ENCODE measurements around the gene BAHD1. TPM values are rescaled to one million over a fixed set of nuclear protein-coding genes. Genes with fewer than 3 reads are reported as not detected.

BAHD1 gene
- total and polyA plus RNA-seq, 3 donors from 2014 or later = 47.9 to 53.9 (median 52.0) TPM

- WGBS, 2 donors = 86 to 88% methylated on average over 6 of the region's 6 CpGs
Observed at GRCh38 chr15:40501487-40501886, 60.7 kb downstream of the BAHD1 start.

GRCh38 chr15:40506964-40507571, 66.3 kb downstream of the BAHD1 start:
- peak overlapping the region; percentile 41 to 69 for H3K27ac ChIP-seq
- peak overlapping the region; percentile 27 to 54 for H3K4me3 ChIP-seq
- 0 to 2% methylated on average over 24 to 28 of the region's 30 CpGs for WGBS, 2 donors
- no peaks in the 10 kb centered on the region for H3K9me3 ChIP-seq
- TF ChIP-seq POLR2A (IDR thresholded peaks at IDR 0.05) (no peak), CTCF (IDR thresholded peaks at IDR 0.05) (peak; percentile 46 to 64 (median 50))
- peak; percentile 90 for DNase-seq
- no peaks in the 10 kb centered on the region for H3K27me3 ChIP-seq
- intact Hi-C loops (cut with DNase I; ENCODE audit: low total_unique reads) = no loop called here
- H3K4me1 ChIP-seq = peaks cover 10% of the 10 kb centered on the region
- H3K36me3 ChIP-seq (ENCODE audit: low read depth, missing control alignments) = no peaks in the 10 kb centered on the region

More at GRCh38 chr15:40501487-40501886, 60.7 kb downstream of the BAHD1 start:
- H3K4me3 ChIP-seq = no peak overlapping the region
- peaks cover 3% of the 10 kb centered on the region for H3K4me1 ChIP-seq
- H3K27ac ChIP-seq = no peak overlapping the region
- intact Hi-C loops (cut with DNase I; ENCODE audit: low total_unique reads) = no loop called here
- no peak for TF ChIP-seq POLR2A (IDR thresholded peaks at IDR 0.05)
- TF ChIP-seq CTCF (IDR thresholded peaks at IDR 0.05) = no peak
- H3K27me3 ChIP-seq = no peaks in the 10 kb centered on the region
- H3K9me3 ChIP-seq = no peaks in the 10 kb centered on the region
- H3K36me3 ChIP-seq (ENCODE audit: low read depth, missing control alignments) = no peaks in the 10 kb centered on the region
- no peak for DNase-seq

- intact Hi-C loops (cut with DNase I; ENCODE audit: low total_unique reads) = no loop called here
- no peak for TF ChIP-seq POLR2A (IDR thresholded peaks at IDR 0.05)
- no peak for TF ChIP-seq CTCF (IDR thresholded peaks at IDR 0.05)
- Histone ChIP-seq H3K36me3 (ENCODE audit: low read depth, missing control alignments) (no peaks in the 10 kb centered on the region), H3K4me1 (peaks cover 10% of the 10 kb centered on the region), H3K27me3 (no peaks in the 10 kb centered on the region), H3K27ac (no peak overlapping the region), H3K9me3 (no peaks in the 10 kb centered on the region), H3K4me3 (no peak overlapping the region)
- WGBS, 2 donors = 88 to 94% methylated on average over 1 of the region's 1 CpG
- no peak for DNase-seq
Observed at GRCh38 chr15:40508216-40508615, 67.5 kb downstream of the BAHD1 start.

- Histone ChIP-seq H3K9me3 (no peaks in the 10 kb centered on the region), H3K4me1 (peaks cover 10% of the 10 kb centered on the region), H3K27ac (no peak overlapping the region), H3K36me3 (ENCODE audit: low read depth, missing control alignments) (no peaks in the 10 kb centered on the region), H3K27me3 (no peaks in the 10 kb centered on the region), H3K4me3 (no peak overlapping the region)
- intact Hi-C loops (cut with DNase I; ENCODE audit: low total_unique reads) = no loop called here
- TF ChIP-seq CTCF (IDR thresholded peaks at IDR 0.05) (no peak), POLR2A (IDR thresholded peaks at IDR 0.05) (no peak)
- 65 to 85% methylated on average over 2 of the region's 2 CpGs for WGBS, 2 donors
- DNase-seq = no peak
Observed at GRCh38 chr15:40510201-40510600, 69.4 kb downstream of the BAHD1 start.

- intact Hi-C loops (cut with DNase I; ENCODE audit: low total_unique reads) = no loop called here
- peak overlapping the region in 1 of 2 donors; percentile 41 for H3K27ac ChIP-seq
- 4 to 25% methylated on average over 18 to 22 of the region's 22 CpGs for WGBS, 2 donors
Observed at GRCh38 chr15:40511093-40511471, 70.3 kb downstream of the BAHD1 start.

More at GRCh38 chr15:40511093-40511471, 70.3 kb downstream of the BAHD1 start:
- H3K36me3 ChIP-seq (ENCODE audit: low read depth, missing control alignments) = no peaks in the 10 kb centered on the region
- peak overlapping the region; percentile 36 to 58 for H3K4me3 ChIP-seq
- no peaks in the 10 kb centered on the region for H3K9me3 ChIP-seq
- DNase-seq = no peak
- TF ChIP-seq CTCF (IDR thresholded peaks at IDR 0.05) (no peak), POLR2A (IDR thresholded peaks at IDR 0.05) (no peak)
- no peaks in the 10 kb centered on the region for H3K27me3 ChIP-seq
- peaks cover 10% of the 10 kb centered on the region for H3K4me1 ChIP-seq
